Naive thymus-derived CD4-positive, alpha-beta T cell (primary cell): ENCODE measurements around the gene HDHD5. TPM values are rescaled to one million over a fixed set of nuclear protein-coding genes. Genes with fewer than 3 reads are reported as not detected.
A peak's percentile ranks its signal among the peaks of the same experiment; 100 is the strongest.

ENCODE experiments used
- ATAC-seq: fragments of 150-1000 bp; cut with Tn5 transposase; 2 replicates; pipeline ENCODE4 v1.10.0; 2021; ENCODE audit warnings: mild to moderate bottlenecking, moderate library complexity
- CTCF ChIA-PET: fragments of 350-600 bp; sonication (Branson Sonifier 250); formaldehyde crosslinking; loops from one replicate; lab custom pipeline; 2021; ENCODE audit warnings: antibody characterized with exemption; lab: Charles Lee
- POLR2A ChIA-PET: fragments of 350-600 bp; sonication (Branson Sonifier 250); formaldehyde crosslinking; loops from one replicate; lab custom pipeline; 2021; ENCODE audit warnings: antibody characterized with exemption, inconsistent platforms; lab: Charles Lee
- DNase-seq, 9 donors: peaks; one replicate each; pipeline versions ENCODE4 v3.0.0 to v3.0.0-alpha.2; 2020 to 2022; ENCODE audit warnings: mixed read lengths in 1 of 9
- H3K27ac ChIP-seq: one replicate; pipeline ENCODE4 v1.7.0; 2013; ENCODE audit warnings: mild to moderate bottlenecking, low read depth, low read length, moderate library complexity
- H3K27me3 ChIP-seq, 2 donors: one replicate each; pipeline ENCODE4 v1.7.0; 2013; ENCODE audit warnings: low read length in 2 of 2, mild to moderate bottlenecking in 2 of 2, moderate library complexity in 2 of 2; ENCODE audit not compliant: control insufficient read depth in 2 of 2, insufficient read depth in 2 of 2
- H3K36me3 ChIP-seq, 3 experiments: 1 replicate in 2 of 3; 2 replicates in 1 of 3; pipeline ENCODE4 v1.7.0; 2013; ENCODE audit warnings: low read length in 3 of 3, mild to moderate bottlenecking in 3 of 3, moderate library complexity in 1 of 3; ENCODE audit not compliant: insufficient read depth in 3 of 3, control insufficient read depth in 2 of 3
- H3K4me1 ChIP-seq, 2 donors: one replicate each; pipeline ENCODE4 v1.7.0; 2013; ENCODE audit warnings: low read length in 2 of 2, mild to moderate bottlenecking in 2 of 2, moderate library complexity in 1 of 2; ENCODE audit not compliant: control insufficient read depth in 2 of 2, insufficient read depth in 2 of 2
- H3K4me3 ChIP-seq: 2 replicates; pipeline ENCODE4 v1.7.0; 2013; ENCODE audit warnings: mild to moderate bottlenecking, low read length
- H3K9me3 ChIP-seq, 3 experiments: 1 replicate in 2 of 3; 2 replicates in 1 of 3; pipeline ENCODE4 v1.7.0; 2013; ENCODE audit warnings: low read length in 3 of 3; ENCODE audit not compliant: control insufficient read depth in 2 of 3
- H3K27ac Mint-ChIP-seq, 9 donors: one replicate each; pipeline ENCODE4 v1.8.0; 2020 to 2022; ENCODE audit warnings: mixed read lengths in 9 of 9, mild to moderate bottlenecking in 8 of 9, moderate library complexity in 5 of 9, inconsistent platforms in 2 of 9
- H3K27me3 Mint-ChIP-seq, 5 donors: one replicate each; pipeline ENCODE4 v1.8.0; 2021 to 2022; ENCODE audit warnings: mixed read lengths in 5 of 5, mild to moderate bottlenecking in 1 of 5
- H3K36me3 Mint-ChIP-seq, 5 donors: one replicate each; pipeline ENCODE4 v1.8.0; 2020 to 2022; ENCODE audit warnings: mixed read lengths in 5 of 5, mild to moderate bottlenecking in 3 of 5, inconsistent platforms in 1 of 5
- H3K4me1 Mint-ChIP-seq, 7 donors: one replicate each; pipeline ENCODE4 v1.8.0; 2020 to 2022; ENCODE audit warnings: mixed read lengths in 7 of 7, mild to moderate bottlenecking in 3 of 7, inconsistent platforms in 1 of 7
- H3K4me3 Mint-ChIP-seq, 10 donors: one replicate each; pipeline ENCODE4 v1.8.0; 2020 to 2022; ENCODE audit warnings: mild to moderate bottlenecking in 10 of 10, mixed read lengths in 10 of 10, moderate library complexity in 6 of 10, inconsistent platforms in 2 of 10
- H3K9me3 Mint-ChIP-seq, 11 donors: one replicate each; pipeline ENCODE4 v1.8.0; 2020 to 2022; ENCODE audit warnings: mixed read lengths in 11 of 11, mild to moderate bottlenecking in 4 of 11, inconsistent platforms in 1 of 11, moderate library complexity in 1 of 11
- intact Hi-C, 2 donors: fragments of 100-400 bp; cut with micrococcal nuclease; formaldehyde crosslinking; loops; one replicate each; pipeline ENCODE4 v1.15.1; 2023
- polyA plus RNA-seq, 2 donors: library from polyadenylated mRNA; unstranded; fragments of 300-500 nt; fragmentation: Illumina TruSeq; gene quantifications; one replicate each; pipeline ENCODE4 v1.2.3, GENCODE V29; 2021
- total RNA-seq, 6 experiments: library from RNA in 5 of 6; stranded (reverse) in 5 of 6; gene quantifications; 1 replicate in 5 of 6; 2 replicates in 1 of 6; pipeline ENCODE4 v1.2.3 and lab custom pipeline; 2021 to 2026

Gene HDHD5
- total RNA-seq: 10 to 100 TPM; 18.8 to 50.9 (median 26.2) TPM
- polyA plus RNA-seq: 10 to 100 TPM; 67.5 to 78.7 TPM
- 18.6 reads per million, percentile 49 among the genes with 10 or more reads in this experiment for total RNA-seq (lab: John Stamatoyannopoulos, UW)

DNA sequence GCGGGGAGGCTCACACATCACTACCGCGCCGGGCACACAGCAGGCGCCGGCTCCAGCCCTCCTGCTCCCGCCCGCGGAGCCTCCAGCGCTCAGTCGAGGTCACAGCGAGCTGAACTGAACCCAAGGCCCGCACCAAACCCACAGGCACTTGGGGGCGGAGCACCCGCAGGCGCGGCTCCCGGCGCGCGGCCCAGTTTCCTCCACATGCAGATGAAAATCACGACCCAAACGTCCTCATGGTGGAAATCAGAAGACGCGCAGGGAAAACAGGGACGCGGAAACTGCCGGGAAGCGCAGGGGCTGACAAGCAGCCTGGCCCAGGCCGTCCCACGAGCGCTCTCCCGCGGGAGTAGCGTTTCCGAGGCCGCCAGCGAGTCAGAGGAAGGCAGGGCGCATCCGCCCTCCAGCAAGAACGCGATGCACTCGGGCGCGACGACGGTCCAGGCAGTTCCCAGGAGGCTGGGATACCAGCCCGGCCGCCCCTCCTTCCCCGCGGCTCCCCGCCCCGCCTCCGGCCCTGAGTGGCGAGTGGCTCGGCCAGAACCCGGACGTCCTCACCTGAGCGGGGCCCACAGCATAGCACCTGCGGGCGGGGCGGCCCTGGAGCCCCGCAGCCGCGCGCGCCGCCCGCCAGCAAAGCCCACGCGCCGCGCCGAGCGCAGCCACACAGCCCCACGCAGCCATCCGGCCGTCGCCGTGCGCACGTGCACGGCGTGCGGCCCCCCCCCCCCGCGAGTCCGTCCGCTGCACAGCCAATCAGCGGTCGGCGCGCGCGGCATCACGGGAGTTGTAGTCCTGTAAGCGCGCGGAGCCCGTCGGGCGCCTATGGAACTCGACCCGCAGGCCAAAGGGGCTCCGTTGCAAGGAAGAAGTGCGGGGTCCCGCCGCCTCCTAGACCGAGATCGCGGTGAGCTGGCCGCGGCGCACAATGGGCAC, at the start of gene HDHD5:
TSS of gene HDHD5 (minus strand) at position 710 of the 936 bp plus-strand sequence. CDS start at position 684, 26 bp downstream.
- Mint-ChIP-seq H3K4me3 (peak within 1 kb of the TSS; percentile 80 to 91 (median 88)), H3K27ac (peak within 1 kb of the TSS in 8 of 9 donors; percentile 36 to 88 (median 76)), H3K4me1 (peaks cover 18 to 48% (median 36%) of the 10 kb centered on the region in 7 donors), H3K27me3 (no peaks in the 10 kb centered on the region), H3K36me3 (peaks cover 0 to 9% (median 4%) of the 10 kb centered on the region in 5 donors), H3K9me3 (no peaks in the 10 kb centered on the region)
- ATAC-seq: peak; percentile 96
- ChIA-PET CTCF (interaction anchor here (0.8 to 1.6 kb wide), 4 partner anchors 10 to 84 kb away, joined by 3 to 9 read pairs (median 4); no protein-coding TSS in a partner anchor), POLR2A (interaction anchor here (0.7 to 2.3 kb wide), 9 partner anchors 8 to 346 kb away, joined by 3 to 7 read pairs (median 4); no protein-coding TSS in a partner anchor)
- Histone ChIP-seq H3K4me3 (peak within 1 kb of the TSS; percentile 79), H3K9me3 (no peaks in the 10 kb centered on the region), H3K36me3 (peaks cover 0 to 5% (median 0%) of the 10 kb centered on the region in 3 experiments), H3K27ac (peak within 1 kb of the TSS; percentile 79), H3K4me1 (peaks cover 18 to 26% of the 10 kb centered on the region in 2 donors), H3K27me3 (no peaks in the 10 kb centered on the region)
- intact Hi-C loops: loop anchor here (1.0 to 5.0 kb wide), 9 partner anchors 12 to 918 kb away; partner anchors contain the start of genes ATP6V1E1 (in 2 of the 2), IL17RA (in 2 of the 2), ADA2 (in 1 of the 2) and PEX26 (in 1 of the 2)
- DNase-seq: peak; percentile 71 to 87 (median 84)

DNA sequence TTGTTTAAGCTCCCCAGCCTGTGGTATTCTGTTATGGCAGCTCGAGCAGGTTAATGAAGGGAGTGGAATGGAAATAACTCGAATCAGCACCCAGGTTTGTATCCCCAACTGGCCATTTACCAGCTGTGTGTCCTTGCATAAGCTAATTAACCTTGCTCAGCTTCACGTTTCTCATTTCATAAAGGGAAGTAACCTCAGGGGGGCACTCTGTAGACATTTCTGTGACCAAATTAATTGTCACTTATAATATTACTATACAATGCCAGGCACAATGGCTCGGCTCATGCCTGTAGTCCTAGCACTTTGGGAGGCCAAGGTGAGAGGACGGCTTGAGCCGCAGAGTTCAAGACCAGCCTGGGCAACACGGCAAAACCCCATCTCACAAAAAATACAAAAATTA, 46.4 kb upstream of the HDHD5 start:
- H3K4me1 ChIP-seq: no peaks in the 10 kb centered on the region
- ATAC-seq (no peak), DNase-seq (no peak)
- Mint-ChIP-seq H3K9me3 (no peaks in the 10 kb centered on the region), H3K27me3 (no peaks in the 10 kb centered on the region), H3K27ac (peak overlapping the region in 2 of 9 donors; percentile 54 to 56), H3K4me1 (peaks cover 4 to 39% (median 24%) of the 10 kb centered on the region in 7 donors), H3K36me3 (peaks cover 5 to 44% (median 25%) of the 10 kb centered on the region in 5 donors), H3K4me3 (no peak overlapping the region)
- POLR2A ChIA-PET: interaction anchor here (0.7 to 0.9 kb wide), 2 partner anchors 13 to 14 kb away, joined by 3 to 4 read pairs; partner anchors contain the start of gene ADA2
- no peak overlapping the region for H3K27ac ChIP-seq
- no peak overlapping the region for H3K4me3 ChIP-seq
- CTCF ChIA-PET: interaction anchor here (0.7 to 1.4 kb wide), 3 partner anchors 33 to 296 kb away, joined by 3 to 7 read pairs (median 6); no protein-coding TSS in a partner anchor
- H3K9me3 ChIP-seq: no peaks in the 10 kb centered on the region
- intact Hi-C loops: loop anchor here in 1 of 2 donors (1.0 kb wide), 1 partner anchor 296 kb away; no protein-coding TSS in a partner anchor
- peaks cover 20 to 81% (median 24%) of the 10 kb centered on the region in 3 experiments for H3K36me3 ChIP-seq
- no peaks in the 10 kb centered on the region for H3K27me3 ChIP-seq

DNA sequence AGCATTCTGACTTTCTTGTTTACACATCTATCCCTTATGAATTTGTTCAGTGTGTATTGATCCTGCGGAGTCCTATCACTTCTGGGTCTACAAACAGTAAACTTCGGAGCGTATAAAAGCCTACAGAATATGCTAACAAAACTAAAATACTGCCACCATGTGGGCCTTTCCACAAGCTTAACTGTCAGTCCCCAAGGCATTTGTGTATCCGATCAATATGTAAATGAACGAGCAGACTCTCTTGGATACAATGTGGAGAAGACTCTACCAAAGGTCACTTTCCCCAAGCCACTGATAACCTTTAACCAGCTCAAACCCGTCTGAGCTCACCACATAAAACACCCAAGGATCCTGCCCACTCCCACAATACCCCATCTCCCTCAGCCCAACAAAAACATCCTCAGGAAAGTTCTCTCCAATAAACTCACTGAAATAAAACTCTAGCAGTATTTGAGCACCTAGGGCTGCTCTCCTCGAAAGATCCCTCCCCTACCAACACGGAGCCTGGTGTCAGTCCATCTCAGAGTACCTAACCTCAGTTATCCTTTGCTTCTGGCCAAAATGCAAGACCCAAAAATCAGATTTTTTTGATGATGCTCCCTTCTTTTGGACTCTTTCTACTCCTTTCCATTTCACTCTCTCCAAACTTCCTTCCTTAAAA, 42.3 kb upstream of the HDHD5 start:
- no peak overlapping the region for H3K27ac ChIP-seq
- no peaks in the 10 kb centered on the region for H3K4me1 ChIP-seq
- H3K27ac Mint-ChIP-seq: peak overlapping the region in 8 of 9 donors; percentile 1 to 82 (median 54)
- H3K4me3 ChIP-seq: no peak overlapping the region
- intact Hi-C loops: loop anchor here in 1 of 2 donors (1.0 kb wide), 1 partner anchor 126 kb away; no protein-coding TSS in a partner anchor
- peaks cover 0 to 26% (median 17%) of the 10 kb centered on the region in 7 donors for H3K4me1 Mint-ChIP-seq
- POLR2A ChIA-PET: interaction anchor here (1.1 kb wide), 1 partner anchor 17 kb away, joined by 5 read pairs; no protein-coding TSS in a partner anchor
- H3K27me3 Mint-ChIP-seq: no peaks in the 10 kb centered on the region
- no peaks in the 10 kb centered on the region for H3K27me3 ChIP-seq
- no peaks in the 10 kb centered on the region for H3K9me3 ChIP-seq
- H3K4me3 Mint-ChIP-seq: no peak overlapping the region
- no peak for DNase-seq
- peaks cover 12 to 90% (median 18%) of the 10 kb centered on the region in 3 experiments for H3K36me3 ChIP-seq
- H3K36me3 Mint-ChIP-seq: peaks cover 5 to 41% (median 28%) of the 10 kb centered on the region in 5 donors
- no peaks in the 10 kb centered on the region for H3K9me3 Mint-ChIP-seq
- no peak for ATAC-seq
- CTCF ChIA-PET: interaction anchor here (0.8 kb wide), 1 partner anchor 297 kb away, joined by 4 read pairs; no protein-coding TSS in a partner anchor

DNA sequence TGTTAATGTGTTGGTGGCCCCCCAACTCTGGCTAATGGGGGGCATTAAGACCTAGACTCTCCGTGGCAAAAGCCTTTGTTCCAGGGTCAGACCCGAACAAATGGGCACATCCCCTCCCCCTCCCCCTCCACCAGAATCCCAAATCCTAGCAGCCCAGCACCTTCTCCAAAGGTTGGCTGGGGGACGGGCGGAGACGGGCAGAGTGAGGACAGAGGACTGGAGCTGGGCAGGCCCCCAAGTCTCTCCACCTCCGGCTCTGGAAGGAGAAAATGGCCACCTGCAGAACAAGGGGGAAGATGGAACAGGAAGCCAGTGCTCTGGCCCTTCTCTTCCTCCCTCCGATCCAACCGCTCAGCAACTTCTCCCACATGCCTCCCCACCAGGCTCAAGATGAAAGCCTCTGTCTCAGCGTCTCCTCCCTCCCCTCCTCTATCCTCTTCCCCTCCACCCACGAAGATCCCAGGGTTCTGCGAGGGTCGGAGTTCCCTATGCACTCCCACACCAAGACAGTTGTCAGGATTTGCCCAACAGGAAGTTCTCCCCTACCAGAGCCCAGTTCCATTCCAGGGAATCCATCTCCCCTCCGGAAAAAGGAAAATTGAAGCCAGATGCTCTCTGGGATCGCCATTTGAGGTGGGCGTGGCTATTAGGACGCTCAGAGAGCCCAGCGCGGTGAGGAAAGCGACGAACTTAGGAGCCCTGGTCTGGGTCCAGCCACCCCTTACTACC, 40.1 kb upstream of the HDHD5 start:
- peaks cover 5 to 69% (median 17%) of the 10 kb centered on the region in 3 experiments for H3K36me3 ChIP-seq
- H3K4me3 ChIP-seq: no peak overlapping the region
- POLR2A ChIA-PET: no interaction called here
- CTCF ChIA-PET: interaction anchor here (0.7 to 1.4 kb wide), 2 partner anchors 124 to 166 kb away, joined by 3 read pairs; no protein-coding TSS in a partner anchor
- no peak for DNase-seq
- Mint-ChIP-seq H3K27ac (peak overlapping the region in 1 of 9 donors; percentile 27), H3K27me3 (no peaks in the 10 kb centered on the region), H3K4me1 (peaks cover 0 to 35% (median 22%) of the 10 kb centered on the region in 7 donors), H3K4me3 (no peak overlapping the region), H3K9me3 (no peaks in the 10 kb centered on the region), H3K36me3 (peaks cover 5 to 41% (median 24%) of the 10 kb centered on the region in 5 donors)
- intact Hi-C loops: no loop called here
- H3K27me3 ChIP-seq: no peaks in the 10 kb centered on the region
- ATAC-seq: no peak
- H3K4me1 ChIP-seq: no peaks in the 10 kb centered on the region
- no peaks in the 10 kb centered on the region for H3K9me3 ChIP-seq
- no peak overlapping the region for H3K27ac ChIP-seq

DNA sequence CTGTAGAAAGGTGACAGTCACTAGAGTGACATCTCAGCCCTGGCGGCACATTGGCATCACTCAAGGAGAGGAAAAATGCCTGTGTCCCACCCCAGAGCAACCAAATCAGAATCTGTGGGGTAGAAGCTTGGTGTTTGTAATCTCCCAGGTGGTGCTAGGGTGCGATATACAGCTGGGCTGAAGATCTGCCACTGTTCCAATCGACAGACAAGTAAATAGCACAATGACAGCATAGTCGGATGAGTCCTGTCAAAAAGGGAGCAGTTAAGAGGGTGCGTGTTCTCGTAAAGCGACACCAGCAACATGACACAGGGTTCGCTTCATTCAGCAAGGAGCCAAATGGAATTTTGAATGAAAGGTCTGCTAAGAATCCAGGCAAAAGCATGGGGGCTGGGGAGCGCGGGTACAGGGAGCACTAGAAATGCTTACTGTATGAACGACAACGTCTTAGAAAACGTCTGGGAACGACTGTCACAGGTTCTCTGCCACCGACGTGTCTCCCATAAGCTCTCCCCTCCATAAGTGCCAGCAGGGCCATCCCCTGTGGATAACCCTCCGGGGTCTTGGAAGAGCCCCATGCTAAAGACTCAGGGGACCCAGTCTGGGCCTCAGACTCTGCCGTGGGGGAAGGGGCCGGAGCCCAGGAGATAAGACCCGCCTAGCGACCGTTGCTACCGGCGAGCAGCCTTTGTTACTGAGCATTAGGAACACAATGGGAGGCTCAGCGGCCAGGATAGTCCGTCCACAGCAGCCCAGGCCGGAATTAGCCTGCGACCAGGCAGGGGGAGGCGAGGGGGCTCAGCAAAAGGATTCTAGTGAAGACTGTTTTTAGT, 39.3 kb upstream of the HDHD5 start:
- CTCF ChIA-PET: no interaction called here
- ATAC-seq (no peak), DNase-seq (no peak)
- peak overlapping the region in 1 of 9 donors; percentile 61 for H3K27ac Mint-ChIP-seq
- peaks cover 0 to 61% (median 9%) of the 10 kb centered on the region in 3 experiments for H3K36me3 ChIP-seq
- H3K4me1 ChIP-seq: no peaks in the 10 kb centered on the region
- peaks cover 0 to 34% (median 23%) of the 10 kb centered on the region in 7 donors for H3K4me1 Mint-ChIP-seq
- no peaks in the 10 kb centered on the region for H3K27me3 ChIP-seq
- no peak overlapping the region for H3K27ac ChIP-seq
- intact Hi-C loops: no loop called here
- H3K36me3 Mint-ChIP-seq: peaks cover 0 to 36% (median 21%) of the 10 kb centered on the region in 5 donors
- no peaks in the 10 kb centered on the region for H3K9me3 ChIP-seq
- no peaks in the 10 kb centered on the region for H3K27me3 Mint-ChIP-seq
- H3K9me3 Mint-ChIP-seq: no peaks in the 10 kb centered on the region
- H3K4me3 ChIP-seq: no peak overlapping the region
- no peak overlapping the region for H3K4me3 Mint-ChIP-seq
- POLR2A ChIA-PET: no interaction called here
